Suprapubic skin (tissue), 4 donors: ENCODE data around the gene ACP1. TPM values are rescaled to one million over a fixed set of nuclear protein-coding genes. Genes with fewer than 3 reads are reported as not detected.

ENCODE experiments used
- total RNA-seq, 4 donors: library from RNA; depleted of rRNA; stranded (reverse); fragments of >200 nt; gene quantifications; one replicate each; pipeline ENCODE4 v1.1.0, GENCODE V29; 2016

The ACP1 gene
- total RNA-seq, 4 donors from 2014 or later: 72.4 to 90.8 (median 73.0) TPM

Other genes starting within 250 kb of the ACP1 start
- gene FAM110C, start 218.4 kb upstream of the ACP1 start, total RNA-seq: 10 to 100 TPM; 10.7 to 22.0 (median 17.6) TPM
- 100 to 1,000 TPM; 104 to 119 (median 118) TPM for gene SH3YL1, start 915 bp upstream of the ACP1 start, total RNA-seq
- gene ALKAL2, start 23.1 kb downstream of the ACP1 start, total RNA-seq: 10 to 100 TPM in 1 of 4 donors, 1 to 10 TPM in 3; 4.0 to 11.0 (median 7.1) TPM